Right ventricle myocardium superior (tissue), 1 donor: ENCODE data around the gene THEM4. TPM values are rescaled to one million over a fixed set of nuclear protein-coding genes. Genes with fewer than 3 reads are reported as not detected.
"Not testable (repeated sequence)": the region's sequence is repeated elsewhere in the genome, so short reads cannot be mapped to it uniquely, and the experiment has no call there.

Experiments used
- ATAC-seq: fragments of 200-7000 bp; cut with Tn5 transposase; one replicate; pipeline ENCODE4 v1.9.1; 2020; ENCODE audit warnings: mild to moderate bottlenecking; ENCODE audit not compliant: poor library complexity
- DNase-seq: peaks from one replicate; pipeline ENCODE4 v3.0.0-alpha.2; 2020
- intact Hi-C: fragments of 100-400 bp; cut with DNase I; formaldehyde crosslinking; loops from one replicate; pipeline ENCODE4 v1.11.2; 2022
- total RNA-seq: library from RNA; stranded (reverse); fragmentation: NEBNext Ultra II Directional; extraction: Animal tissue kit (Norgen Biotek cat#: 25700); gene quantifications from one replicate; pipeline ENCODE4 v1.2.1, GENCODE V29; 2021
- donor health status: DM: no; HTN: yes; CAD: no; lungs with severe emphysema.

THEM4 gene
- total RNA-seq, 1 donor from 2014 or later, result 17.0 TPM

GRCh38 chr1:151936653-151937052 lies 27.3 kb upstream of the THEM4 start:
- no peak for DNase-seq
- intact Hi-C loops, result no loop called here
- no peak for ATAC-seq

GRCh38 chr1:151935894-151936602 lies 26.7 kb upstream of the THEM4 start:
- intact Hi-C loops, result loop anchor here (2.0 kb wide), 1 partner anchor 61 kb away; no protein-coding TSS in a partner anchor
- no peak for ATAC-seq
- DNase-seq, result no peak

- intact Hi-C loops, result loop anchor here (2.0 kb wide), 1 partner anchor 62 kb away; no protein-coding TSS in a partner anchor
- ATAC-seq, result no peak
- DNase-seq, result no peak
Measured at GRCh38 chr1:151935154-151935553, 25.8 kb upstream of the THEM4 start.

- ATAC-seq, result peak; percentile 94
- no peak for DNase-seq
- intact Hi-C loops, result loop anchor here (2.0 kb wide), 1 partner anchor 63 kb away; no protein-coding TSS in a partner anchor
Measured at GRCh38 chr1:151934048-151934493, 24.8 kb upstream of the THEM4 start.

- intact Hi-C loops, result no loop called here
- DNase-seq (no peak), ATAC-seq (no peak)
Measured at GRCh38 chr1:151924691-151925587, 15.6 kb upstream of the THEM4 start.

- no peak for ATAC-seq
- intact Hi-C loops, result no loop called here
Measured at GRCh38 chr1:151923422-151923821, 14.1 kb upstream of the THEM4 start.

GRCh38 chr1:151920149-151920548 lies 10.8 kb upstream of the THEM4 start:
- ATAC-seq (no peak), DNase-seq (no peak)
- intact Hi-C loops, result no loop called here

More at GRCh38 chr1:151923422-151923821, 14.1 kb upstream of the THEM4 start:
- no peak for DNase-seq

GRCh38 chr1:151918819-151919610 lies 9.7 kb upstream of the THEM4 start:
- intact Hi-C loops, result no loop called here

GRCh38 chr1:151918156-151918555 lies 8.8 kb upstream of the THEM4 start:
- no peak for ATAC-seq
- no peak for DNase-seq
- intact Hi-C loops, result no loop called here

More at GRCh38 chr1:151918819-151919610, 9.7 kb upstream of the THEM4 start:
- ATAC-seq (no peak), DNase-seq (no peak)

GRCh38 chr1:151916726-151917370 lies 7.5 kb upstream of the THEM4 start:
- ATAC-seq (no peak), DNase-seq (no peak)
- intact Hi-C loops, result no loop called here

GRCh38 chr1:151915061-151915686 lies 5.9 kb upstream of the THEM4 start:
- DNase-seq, result no peak
- peak; percentile 28 for ATAC-seq
- intact Hi-C loops, result no loop called here

GRCh38 chr1:151914076-151914475 lies 4.8 kb upstream of the THEM4 start:
- no peak for ATAC-seq
- no peak for DNase-seq
- intact Hi-C loops, result no loop called here

GRCh38 chr1:151912973-151913372 lies 3.7 kb upstream of the THEM4 start:
- intact Hi-C loops, result no loop called here
- no peak for ATAC-seq
- DNase-seq, result no peak

GRCh38 chr1:151908228-151908691 lies 1.1 kb downstream of the THEM4 start:
- ATAC-seq (no peak), DNase-seq (no peak)
- intact Hi-C loops, result no loop called here

- ATAC-seq, result no peak
- intact Hi-C loops, result no loop called here
- DNase-seq, result no peak
Measured at GRCh38 chr1:151907363-151908139, 1.8 kb downstream of the THEM4 start.

- DNase-seq, ATAC-seq, intact Hi-C loops: not testable (repeated sequence)
Measured at GRCh38 chr1:151906324-151906645, 3.0 kb downstream of the THEM4 start.
